Mesodermal cell (in vitro differentiated cells): ENCODE results near the gene DIP2C.

Experiments
- H3K27ac ChIP-seq: 2 replicates; pipeline ENCODE4 v1.7.0; 2013; ENCODE audit warnings: mild to moderate bottlenecking, low read depth, low read length, moderate library complexity; ENCODE audit not compliant: severe bottlenecking
- H3K36me3 ChIP-seq: 2 replicates; pipeline ENCODE4 v1.7.1; 2013; ENCODE audit warnings: mild to moderate bottlenecking, low read length, moderate library complexity; ENCODE audit not compliant: control insufficient read depth, insufficient read depth
- H3K4me1 ChIP-seq: one replicate; pipeline ENCODE4 v1.7.1; 2013; ENCODE audit warnings: mild to moderate bottlenecking, low read length; ENCODE audit not compliant: insufficient read depth, control insufficient read depth, poor library complexity, severe bottlenecking
- H3K4me3 ChIP-seq: 2 replicates; pipeline ENCODE4 v1.7.0; 2013; ENCODE audit warnings: low read length, control low read depth, mild to moderate bottlenecking; ENCODE audit not compliant: insufficient read depth, poor library complexity, severe bottlenecking; ENCODE audit errors: extremely low read depth
- H3K9me3 ChIP-seq: 2 replicates; pipeline ENCODE4 v1.7.1; 2013; ENCODE audit warnings: mild to moderate bottlenecking, low read length, moderate library complexity; ENCODE audit not compliant: control insufficient read depth
- WGBS, 2 experiments: methylation state at CpG; one replicate each; pipeline ENCODE4 v1.1.5; 2013; ENCODE audit warnings: missing lambda C conversion rate in 2 of 2; ENCODE audit not compliant: insufficient coverage in 2 of 2; 5-methylcytosine and 5-hydroxymethylcytosine counted together

The DIP2C gene

DNA sequence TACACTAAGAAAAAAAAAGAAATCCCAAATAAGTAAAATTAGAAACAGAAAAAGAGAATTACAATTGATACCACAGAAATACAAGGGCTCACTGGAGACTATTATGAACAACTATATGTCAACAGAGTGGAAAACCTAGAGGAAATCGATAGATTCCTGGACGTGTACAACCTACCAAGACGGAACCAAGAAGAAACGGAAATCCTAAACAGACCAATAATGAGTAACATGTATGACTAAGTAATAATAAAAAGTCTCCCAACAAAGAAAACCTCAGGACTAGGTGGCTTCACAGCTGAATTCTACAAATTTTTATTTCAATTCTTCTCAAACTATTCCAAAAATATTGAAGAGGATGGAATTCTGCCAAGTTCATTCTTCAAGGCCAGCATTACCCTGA is 13.9 kb downstream of the DIP2C start:
- Histone ChIP-seq H3K4me3 (no peak overlapping the region), H3K27ac (no peak overlapping the region), H3K36me3 (no peaks in the 10 kb centered on the region), H3K9me3 (no peaks in the 10 kb centered on the region), H3K4me1 (no peaks in the 10 kb centered on the region)
- WGBS, 2 experiments, result no CpG with 5 or more reads among the region's 4 CpGs

DNA sequence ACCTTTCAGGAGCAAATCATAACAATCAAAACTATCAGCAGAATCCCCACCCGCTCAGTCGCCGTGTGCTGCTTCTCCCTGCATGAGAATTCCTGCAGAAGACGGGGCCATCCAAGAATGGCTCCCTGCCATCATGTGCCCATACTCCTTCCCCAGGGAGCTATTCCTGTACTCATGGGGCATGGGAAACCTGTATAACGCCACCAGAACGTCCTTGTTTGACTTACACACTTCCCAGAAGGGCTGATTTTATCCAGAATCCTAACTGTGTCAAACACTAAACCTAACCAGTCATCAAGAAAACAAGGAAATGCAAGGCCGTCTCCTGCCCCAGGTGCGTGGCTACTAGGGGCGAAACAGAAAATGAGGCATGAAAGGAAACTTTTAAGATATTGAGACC is 16.0 kb downstream of the DIP2C start:
- Histone ChIP-seq H3K4me3 (no peak overlapping the region), H3K9me3 (no peaks in the 10 kb centered on the region), H3K27ac (no peak overlapping the region), H3K4me1 (no peaks in the 10 kb centered on the region), H3K36me3 (no peaks in the 10 kb centered on the region)
- 78 to 80% methylated on average over 7 to 9 of the region's 9 CpGs for WGBS, 2 experiments

DNA sequence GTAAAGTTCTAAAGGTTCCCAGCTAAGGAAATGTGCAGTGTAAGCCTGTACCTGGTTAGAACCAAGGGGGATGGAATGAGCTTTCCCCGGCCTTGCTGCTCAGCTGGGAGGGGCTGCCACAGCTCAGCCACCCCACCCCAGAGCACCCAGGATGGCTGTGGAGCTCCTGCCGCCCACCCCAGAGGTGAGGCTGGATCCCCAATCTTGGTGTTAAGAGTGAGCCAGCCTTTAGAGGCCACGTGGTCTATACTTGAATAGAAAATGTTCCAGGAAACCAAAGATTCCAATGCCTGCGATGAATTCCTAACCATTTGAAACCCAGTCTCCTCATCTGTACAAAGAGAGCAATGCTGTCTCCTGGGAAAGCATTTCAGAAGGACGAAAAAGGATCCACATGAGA is 16.5 kb downstream of the DIP2C start:
- no peaks in the 10 kb centered on the region for H3K36me3 ChIP-seq
- H3K4me1 ChIP-seq, result no peaks in the 10 kb centered on the region
- 89 to 92% methylated on average over 2 to 5 of the region's 5 CpGs for WGBS, 2 experiments
- no peaks in the 10 kb centered on the region for H3K9me3 ChIP-seq
- H3K4me3 ChIP-seq, result no peak overlapping the region
- H3K27ac ChIP-seq, result no peak overlapping the region

GRCh38 chr10:672203-672602 is 17.3 kb downstream of the DIP2C start:
- Histone ChIP-seq H3K4me3 (no peak overlapping the region), H3K9me3 (no peaks in the 10 kb centered on the region), H3K27ac (no peak overlapping the region), H3K36me3 (no peaks in the 10 kb centered on the region), H3K4me1 (no peaks in the 10 kb centered on the region)
- WGBS, 2 experiments, result 90 to 97% methylated on average over 23 to 24 of the region's 24 CpGs

GRCh38 chr10:670990-671389 is 18.5 kb downstream of the DIP2C start:
- WGBS, 2 experiments, result 91 to 93% methylated on average over 19 to 24 of the region's 26 CpGs
- no peak overlapping the region for H3K4me3 ChIP-seq

DNA sequence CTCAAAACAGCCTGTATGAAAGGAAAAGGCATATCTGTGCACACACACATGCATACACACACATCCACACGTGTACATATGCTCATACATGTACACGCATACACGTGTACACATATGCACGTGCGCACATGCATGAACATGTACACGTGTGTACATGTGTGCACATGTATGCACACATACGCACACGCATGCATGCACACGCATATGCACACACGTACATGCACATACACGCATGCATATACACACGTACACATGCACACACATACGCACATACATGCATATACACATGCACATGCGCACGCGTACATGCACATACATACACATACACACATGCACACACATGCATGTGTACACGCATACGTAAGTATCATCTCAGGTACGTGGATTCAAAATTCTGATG is 19.4 kb downstream of the DIP2C start:
- H3K27ac ChIP-seq, result no peak overlapping the region
- H3K9me3 ChIP-seq, result no peaks in the 10 kb centered on the region
- H3K4me1 ChIP-seq, result no peaks in the 10 kb centered on the region
- WGBS, 2 experiments, result 87 to 91% methylated on average over 17 of the region's 19 CpGs
- no peaks in the 10 kb centered on the region for H3K36me3 ChIP-seq
- H3K4me3 ChIP-seq, result no peak overlapping the region

More at GRCh38 chr10:670990-671389, 18.5 kb downstream of the DIP2C start:
- Histone ChIP-seq H3K36me3 (no peaks in the 10 kb centered on the region), H3K9me3 (no peaks in the 10 kb centered on the region), H3K27ac (no peak overlapping the region), H3K4me1 (no peaks in the 10 kb centered on the region)

DNA sequence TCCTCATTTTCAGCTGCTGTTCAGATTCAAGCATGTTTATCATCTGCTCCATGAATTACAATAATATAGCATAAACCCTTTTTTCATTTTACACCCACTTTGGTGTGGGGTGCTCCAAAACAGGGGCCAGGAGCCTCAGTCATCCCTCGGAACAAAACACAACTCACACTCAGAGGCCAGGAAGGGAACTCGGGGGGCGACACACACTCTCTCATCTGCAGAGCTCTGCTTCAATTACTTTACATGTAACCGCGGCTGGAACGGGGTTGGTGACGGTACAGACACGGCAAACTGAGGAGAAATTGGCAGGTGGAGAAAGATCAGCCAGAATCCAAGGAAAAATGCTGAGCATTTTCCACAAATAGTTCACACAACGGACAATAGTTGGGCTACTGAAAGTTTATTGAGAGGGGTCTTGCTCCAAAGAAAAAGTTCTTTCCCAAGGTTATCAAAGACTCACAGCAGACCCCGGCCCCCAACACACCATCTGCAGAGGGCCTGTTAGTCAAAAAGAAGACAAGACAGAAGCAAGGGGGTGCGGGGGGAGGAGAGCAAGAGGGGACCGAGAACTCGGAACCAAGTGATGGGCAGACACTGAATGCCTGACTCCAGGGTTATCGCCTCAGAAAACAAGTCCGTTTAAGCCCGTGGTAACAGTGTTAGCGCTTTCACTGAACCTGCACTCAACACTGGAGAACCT is 20.5 kb downstream of the DIP2C start:
- Histone ChIP-seq H3K36me3 (no peaks in the 10 kb centered on the region), H3K4me1 (peaks cover 5% of the 10 kb centered on the region), H3K4me3 (no peak overlapping the region), H3K9me3 (no peaks in the 10 kb centered on the region), H3K27ac (no peak overlapping the region)
- 85 to 90% methylated on average over 11 to 12 of the region's 17 CpGs for WGBS, 2 experiments

GRCh38 chr10:667602-668143 is 21.8 kb downstream of the DIP2C start:
- no peaks in the 10 kb centered on the region for H3K9me3 ChIP-seq
- 90 to 92% methylated on average over 7 of the region's 7 CpGs for WGBS, 2 experiments
- no peaks in the 10 kb centered on the region for H3K36me3 ChIP-seq
- H3K4me1 ChIP-seq, result peaks cover 17% of the 10 kb centered on the region
- H3K4me3 ChIP-seq, result no peak overlapping the region
- H3K27ac ChIP-seq, result no peak overlapping the region

- WGBS, 2 experiments, result 96 to 98% methylated on average over 15 of the region's 15 CpGs
Observed at GRCh38 chr10:667096-667495, 22.4 kb downstream of the DIP2C start.

GRCh38 chr10:666237-667012 is 23.0 kb downstream of the DIP2C start:
- Histone ChIP-seq H3K9me3 (no peaks in the 10 kb centered on the region), H3K27ac (no peak overlapping the region), H3K4me3 (no peak overlapping the region), H3K4me1 (peaks cover 22% of the 10 kb centered on the region), H3K36me3 (no peaks in the 10 kb centered on the region)
- 93 to 96% methylated on average over 31 to 36 of the region's 37 CpGs for WGBS, 2 experiments

More at GRCh38 chr10:667096-667495, 22.4 kb downstream of the DIP2C start:
- H3K27ac ChIP-seq, result no peak overlapping the region
- H3K4me1 ChIP-seq, result peaks cover 18% of the 10 kb centered on the region
- H3K36me3 ChIP-seq, result no peaks in the 10 kb centered on the region
- no peak overlapping the region for H3K4me3 ChIP-seq
- H3K9me3 ChIP-seq, result no peaks in the 10 kb centered on the region
